Activated CD4-positive, CD25-positive, alpha-beta regulatory T cell (primary cell): Measurements from ENCODE around the gene FAM3B.

Experiments
- DNase-seq, 4 experiments: peaks; one replicate each; lab custom pipeline; 2025; lab: John Stamatoyannopoulos, UW

The FAM3B gene

DNA sequence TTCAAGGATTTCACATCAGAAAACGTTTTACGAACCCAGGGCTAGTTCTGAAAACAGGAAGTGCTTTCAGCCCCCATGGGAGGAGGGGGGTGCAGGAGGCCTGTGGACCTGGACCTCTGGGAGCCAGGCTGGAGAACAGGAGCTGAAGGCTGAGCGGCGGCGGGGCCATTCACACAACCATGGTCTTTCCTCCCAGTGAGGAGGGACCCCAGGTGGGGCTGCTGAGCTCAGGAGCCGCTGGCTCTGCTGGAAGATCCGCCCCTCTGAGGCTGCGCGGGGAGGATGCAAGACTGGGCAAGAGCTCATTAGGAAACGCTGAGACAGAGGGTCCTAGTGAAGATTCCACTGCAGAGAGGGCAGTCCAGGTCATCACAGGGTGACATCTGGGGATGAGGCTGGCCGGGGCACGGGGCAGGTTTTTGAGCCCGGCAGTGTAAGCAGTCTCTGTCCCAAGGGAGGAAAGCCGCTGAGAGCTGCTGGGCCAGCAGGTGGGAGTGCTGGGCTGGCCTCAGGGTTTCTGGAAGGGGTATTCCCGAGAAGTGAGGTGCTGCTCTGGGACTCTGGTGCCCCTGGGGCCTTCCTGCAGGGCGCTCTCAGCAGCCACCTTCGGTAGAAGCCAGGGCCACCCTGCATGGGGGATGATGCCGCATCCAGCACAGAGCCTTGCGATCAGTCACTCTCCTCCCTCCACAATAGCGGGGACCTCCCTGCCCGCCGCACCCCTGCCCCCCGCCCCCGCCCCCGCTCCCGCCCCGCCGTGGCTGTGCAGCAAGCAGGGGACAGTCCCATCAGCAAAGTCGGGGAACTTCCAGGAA is 52.7 kb downstream of the FAM3B start:
- peak in 1 of 4 experiments; percentile 26 for DNase-seq

DNA sequence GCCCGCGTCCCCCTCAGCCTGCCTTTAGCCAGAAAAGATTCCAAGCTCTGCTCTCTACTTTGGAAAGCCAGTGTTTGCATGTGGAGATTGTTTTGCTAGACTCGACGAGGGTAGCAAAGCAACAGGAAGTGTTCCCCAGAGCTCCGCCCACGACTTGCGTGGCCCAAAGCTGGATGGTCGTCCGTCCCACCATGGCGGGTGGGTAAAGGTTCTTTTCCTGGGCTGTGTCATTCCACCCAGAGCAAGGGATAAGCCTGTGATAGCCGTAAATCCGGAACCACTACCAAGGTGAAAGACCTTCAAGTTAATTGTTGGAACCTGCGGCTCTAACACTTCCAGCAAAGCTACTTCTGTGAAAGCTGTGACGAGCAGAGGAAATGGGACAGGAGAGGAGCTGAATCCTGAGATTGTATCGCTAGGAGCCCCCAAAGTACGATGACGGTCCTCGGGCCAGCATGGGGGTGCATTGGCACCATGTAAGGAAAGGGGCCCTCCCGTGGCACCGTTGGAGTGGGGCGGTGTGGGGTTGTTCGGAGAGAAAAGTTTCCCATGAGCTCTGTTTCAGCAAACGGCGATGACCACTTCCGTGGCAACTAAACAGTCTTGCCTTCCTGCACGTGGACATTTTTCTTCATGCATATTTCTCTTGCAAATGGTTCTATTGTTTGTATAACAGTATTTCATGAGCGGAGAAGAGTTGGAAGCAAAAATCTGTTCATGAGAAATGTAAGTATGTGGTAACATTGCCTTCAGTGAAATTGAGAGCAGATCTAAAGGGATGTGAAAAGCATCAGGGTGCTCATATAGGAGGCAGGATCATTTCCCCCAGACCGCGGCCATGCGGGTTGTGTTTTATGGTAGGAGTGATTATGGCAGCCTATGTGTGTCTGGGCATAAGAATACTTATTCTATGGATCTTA is 53.6 kb downstream of the FAM3B start:
- DNase-seq, result peak in 1 of 4 experiments; percentile 26

DNA sequence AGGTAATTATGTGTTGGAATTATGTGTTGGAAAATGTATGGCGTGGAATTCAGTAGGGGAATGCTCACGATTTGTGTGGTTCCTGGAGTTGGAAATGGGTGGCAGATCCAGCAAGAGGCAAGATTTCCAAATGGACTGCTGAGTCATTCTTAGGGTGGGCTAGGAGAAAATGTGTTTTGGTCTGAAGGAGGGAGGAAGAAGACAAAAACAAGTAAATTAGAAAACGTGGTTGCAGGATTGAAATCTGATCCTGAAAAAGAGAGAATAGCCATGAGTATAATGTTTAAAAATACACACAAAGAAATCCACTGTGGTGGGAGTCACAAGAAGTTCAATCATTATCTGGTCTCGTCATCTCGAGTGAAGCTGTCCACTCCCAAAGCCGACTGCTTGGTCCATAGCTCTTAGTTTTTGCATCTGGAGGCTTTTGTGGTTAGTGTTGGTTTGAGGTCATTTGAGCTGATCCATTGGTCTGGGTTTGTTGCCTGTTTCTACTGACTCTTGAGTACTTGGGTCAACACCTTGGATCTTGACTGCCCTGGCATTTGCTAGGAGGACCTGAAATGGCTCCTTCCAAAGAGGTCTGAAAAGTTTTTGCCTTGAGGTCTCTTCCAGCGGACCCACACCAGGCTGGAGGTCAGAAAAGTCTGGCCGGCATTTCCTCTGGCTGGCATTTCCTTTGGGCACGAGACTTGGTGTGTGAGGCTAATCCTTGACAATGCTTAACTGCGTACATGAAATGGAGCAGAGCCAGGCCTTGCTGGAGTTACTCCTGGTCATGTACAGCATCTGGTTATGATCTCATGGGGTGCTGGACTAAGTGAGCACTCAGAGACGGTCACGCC is 54.5 kb downstream of the FAM3B start:
- no peak for DNase-seq

DNA sequence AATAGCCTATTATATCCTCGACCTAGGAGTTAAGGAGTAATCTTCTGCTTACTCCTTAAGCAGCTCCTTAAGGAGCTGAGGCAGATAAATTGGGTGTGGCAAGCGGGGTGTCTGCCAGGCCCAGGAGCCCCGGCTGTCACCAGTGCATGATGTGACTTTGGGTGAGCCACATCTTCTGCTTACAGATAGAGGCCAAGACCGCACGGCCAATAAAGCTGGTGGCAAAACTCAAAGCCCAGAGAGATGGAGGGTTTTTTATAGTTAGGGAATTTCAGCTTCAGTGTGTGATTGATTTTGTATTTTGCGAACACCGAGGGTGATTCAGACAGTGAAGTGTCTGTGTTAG is 55.1 kb downstream of the FAM3B start:
- no peak for DNase-seq

DNA sequence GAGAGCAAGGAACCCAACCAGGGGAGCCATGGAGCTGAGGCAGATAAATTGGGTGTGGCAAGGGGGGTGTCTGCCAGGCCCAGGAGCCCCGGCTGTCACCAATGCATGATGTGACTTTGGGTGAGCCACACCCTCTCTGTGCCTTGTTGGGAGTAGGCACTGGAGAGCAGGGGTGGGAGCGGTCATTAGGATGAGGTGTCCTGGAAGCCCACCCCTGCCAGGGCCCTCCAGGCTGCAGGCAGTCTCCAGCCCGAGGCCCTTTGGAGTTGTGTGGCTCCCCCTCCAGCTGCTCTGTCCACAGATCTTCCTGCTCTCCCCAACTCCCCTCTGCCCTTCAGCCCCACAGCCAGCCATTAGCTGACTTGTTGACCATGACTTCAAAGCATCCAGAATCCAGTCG is 56.7 kb downstream of the FAM3B start:
- DNase-seq, result no peak

DNA sequence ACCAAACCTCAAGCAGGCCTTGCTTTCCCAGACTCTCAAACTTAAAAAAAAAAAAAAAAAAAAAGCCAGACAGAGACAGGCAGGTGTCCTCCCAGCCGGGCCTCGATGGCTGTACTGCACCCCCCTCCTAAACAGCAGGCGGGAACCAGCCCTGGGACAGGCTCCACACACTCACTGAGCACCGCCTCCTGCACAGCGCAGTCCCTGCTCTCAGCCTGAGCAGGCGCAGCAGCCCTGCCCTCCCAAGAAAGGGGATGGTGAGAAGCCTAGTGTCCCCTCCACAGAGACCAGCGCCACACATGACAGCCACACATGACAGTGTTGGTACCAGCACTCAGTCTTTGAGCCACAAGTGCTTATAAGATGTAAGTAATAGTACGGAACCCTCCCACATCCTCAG is 57.2 kb downstream of the FAM3B start:
- DNase-seq, result no peak

DNA sequence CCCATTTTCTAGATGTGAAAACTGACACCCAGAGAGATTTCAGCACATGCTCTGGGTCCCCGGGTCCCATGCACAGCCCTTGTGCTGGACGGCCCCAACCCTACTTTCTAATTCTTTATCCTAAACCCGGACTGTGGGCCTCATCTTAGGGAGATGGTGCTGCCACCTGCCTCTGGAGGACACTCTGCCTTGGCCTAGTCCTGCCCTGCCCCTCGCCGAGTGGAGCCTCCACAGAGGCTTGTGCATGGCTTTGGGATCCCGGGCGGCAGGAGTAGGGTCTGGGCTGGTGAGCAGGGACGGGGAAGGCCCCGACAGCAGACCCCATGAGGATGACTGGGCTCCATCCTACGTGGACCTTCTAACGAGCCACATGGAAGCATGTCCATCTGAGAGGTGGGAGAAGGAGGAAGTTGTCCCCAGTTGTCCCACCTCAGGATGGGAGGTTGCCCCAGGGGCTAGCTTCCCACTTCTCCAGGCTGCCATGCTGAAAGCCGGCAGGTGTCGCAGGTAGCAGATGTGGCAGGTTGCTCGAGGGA is 57.6 kb downstream of the FAM3B start:
- DNase-seq, result no peak

DNA sequence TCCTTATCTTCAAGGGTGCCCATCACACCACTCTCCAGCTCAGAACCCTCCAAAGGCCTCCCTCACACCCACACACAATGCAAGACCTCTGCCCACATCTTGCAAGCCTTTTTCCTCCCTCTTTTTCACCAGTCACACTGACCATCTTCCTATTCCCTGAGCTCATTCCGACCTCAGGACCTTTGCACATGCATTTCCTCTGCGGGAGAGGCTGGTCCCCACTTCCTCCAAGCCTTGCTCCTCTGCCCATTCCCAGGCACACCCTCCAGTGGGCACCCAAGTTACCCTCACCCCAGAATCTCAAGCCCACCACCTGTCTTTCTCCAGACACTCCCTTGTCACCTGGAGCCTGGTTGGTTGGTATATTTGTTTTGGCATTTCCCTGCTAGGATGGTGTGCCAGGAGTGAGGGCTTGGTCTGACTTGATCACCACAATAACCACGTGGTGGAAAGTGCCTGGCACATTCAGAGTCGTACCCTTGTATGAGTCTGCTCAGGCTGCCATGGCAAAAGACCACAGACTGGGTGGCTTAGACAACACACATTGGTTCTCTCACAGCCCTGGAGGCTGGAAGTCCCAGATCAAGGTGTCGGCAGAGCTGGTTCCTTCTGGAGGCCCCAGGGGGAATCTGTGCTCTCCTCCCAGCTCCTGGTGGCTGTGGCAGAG is 58.4 kb downstream of the FAM3B start:
- DNase-seq, result no peak

DNA sequence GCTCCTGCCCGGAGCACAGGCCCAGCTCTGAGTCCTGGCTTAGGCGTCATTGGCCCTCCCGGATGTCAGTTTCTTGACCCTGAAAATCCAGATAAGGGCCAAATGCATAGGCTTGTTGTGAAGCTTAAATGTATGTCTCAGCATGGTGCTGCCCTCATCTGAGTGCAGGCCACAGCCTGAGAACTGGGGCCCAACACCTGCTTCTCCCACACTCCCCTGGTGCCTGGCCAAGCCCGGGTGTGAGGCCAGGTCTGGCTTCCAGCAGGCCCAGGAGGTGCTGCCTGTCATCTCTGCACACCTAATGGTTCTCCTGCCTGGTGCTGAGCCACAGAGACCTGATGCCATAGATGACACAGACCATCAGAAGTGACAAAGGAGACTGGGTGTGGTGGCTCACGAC is 59.3 kb downstream of the FAM3B start:
- DNase-seq, result no peak

DNA sequence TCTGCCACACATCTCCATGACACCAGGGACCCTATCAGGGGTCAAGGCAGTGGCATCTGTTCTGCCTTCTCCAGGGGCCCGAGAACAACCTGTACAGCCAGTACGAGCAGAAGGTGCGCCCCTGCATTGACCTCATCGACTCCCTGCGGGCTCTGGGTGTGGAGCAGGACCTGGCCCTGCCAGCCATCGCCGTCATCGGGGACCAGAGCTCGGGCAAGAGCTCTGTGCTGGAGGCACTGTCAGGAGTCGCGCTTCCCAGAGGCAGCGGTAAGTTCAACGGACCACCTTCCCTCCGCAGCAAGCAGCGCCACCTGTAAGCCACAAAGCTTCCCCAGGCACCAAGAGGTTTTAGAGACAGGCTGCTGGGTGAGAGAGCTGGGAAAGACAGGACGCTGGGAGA is 61.1 kb downstream of the FAM3B start:
- DNase-seq, result no peak

DNA sequence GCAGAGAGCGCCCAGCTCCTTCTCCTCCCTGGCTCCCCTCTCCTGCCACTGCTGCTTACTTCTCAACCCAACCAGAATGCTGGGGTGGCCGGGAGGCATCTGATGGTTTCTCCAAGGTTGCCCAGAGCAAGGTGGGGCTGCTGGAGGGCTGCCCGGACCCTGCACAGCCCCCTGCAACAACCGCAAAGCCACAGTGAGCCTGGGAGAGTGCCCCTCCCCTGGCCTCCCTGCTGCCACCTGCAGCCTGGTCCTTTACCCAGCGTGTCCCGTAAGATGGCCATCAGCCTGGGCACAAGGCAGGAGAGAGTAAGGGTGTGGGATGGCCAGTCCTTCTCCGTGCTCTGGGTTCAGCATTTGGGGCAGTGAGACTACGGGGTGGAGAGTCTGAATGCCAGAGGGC is 62.2 kb downstream of the FAM3B start:
- no peak for DNase-seq

DNA sequence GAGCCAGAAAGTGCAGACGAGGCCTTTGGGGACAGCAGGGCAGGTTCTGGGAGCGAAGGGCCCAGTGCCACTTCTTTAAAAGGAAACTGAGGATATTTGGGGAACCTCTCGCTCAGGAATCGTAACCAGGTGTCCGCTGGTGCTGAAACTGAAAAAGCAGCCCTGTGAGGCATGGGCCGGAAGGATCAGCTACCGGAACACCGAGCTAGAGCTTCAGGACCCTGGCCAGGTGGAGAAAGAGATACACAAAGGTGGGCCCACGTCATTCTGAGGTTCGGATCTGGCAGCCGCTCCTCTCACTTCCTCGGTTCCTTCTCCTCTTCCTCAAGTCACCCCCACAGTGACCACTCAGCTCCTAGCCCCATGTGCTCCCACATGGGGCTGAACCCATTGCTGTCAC is 63.3 kb downstream of the FAM3B start:
- DNase-seq, result no peak

DNA sequence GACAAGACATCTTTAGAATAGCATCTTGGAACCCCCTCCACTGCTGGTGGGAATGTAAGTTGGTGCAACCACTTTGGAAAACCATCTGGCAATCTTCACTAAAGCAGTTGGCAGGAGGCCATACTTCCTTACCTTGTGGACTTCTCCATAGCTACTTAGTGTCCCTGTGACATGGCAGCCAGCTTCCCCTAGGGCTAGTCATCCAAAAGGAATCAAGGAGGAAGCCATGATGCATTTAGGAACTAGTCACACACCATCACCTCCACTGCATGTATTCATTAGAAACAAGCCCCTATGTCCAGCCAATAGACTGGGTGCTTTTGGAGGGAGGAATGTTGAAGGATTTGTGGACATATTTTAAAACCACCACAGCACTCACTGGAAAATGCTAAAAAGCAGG is 65.1 kb downstream of the FAM3B start:
- DNase-seq, result no peak

DNA sequence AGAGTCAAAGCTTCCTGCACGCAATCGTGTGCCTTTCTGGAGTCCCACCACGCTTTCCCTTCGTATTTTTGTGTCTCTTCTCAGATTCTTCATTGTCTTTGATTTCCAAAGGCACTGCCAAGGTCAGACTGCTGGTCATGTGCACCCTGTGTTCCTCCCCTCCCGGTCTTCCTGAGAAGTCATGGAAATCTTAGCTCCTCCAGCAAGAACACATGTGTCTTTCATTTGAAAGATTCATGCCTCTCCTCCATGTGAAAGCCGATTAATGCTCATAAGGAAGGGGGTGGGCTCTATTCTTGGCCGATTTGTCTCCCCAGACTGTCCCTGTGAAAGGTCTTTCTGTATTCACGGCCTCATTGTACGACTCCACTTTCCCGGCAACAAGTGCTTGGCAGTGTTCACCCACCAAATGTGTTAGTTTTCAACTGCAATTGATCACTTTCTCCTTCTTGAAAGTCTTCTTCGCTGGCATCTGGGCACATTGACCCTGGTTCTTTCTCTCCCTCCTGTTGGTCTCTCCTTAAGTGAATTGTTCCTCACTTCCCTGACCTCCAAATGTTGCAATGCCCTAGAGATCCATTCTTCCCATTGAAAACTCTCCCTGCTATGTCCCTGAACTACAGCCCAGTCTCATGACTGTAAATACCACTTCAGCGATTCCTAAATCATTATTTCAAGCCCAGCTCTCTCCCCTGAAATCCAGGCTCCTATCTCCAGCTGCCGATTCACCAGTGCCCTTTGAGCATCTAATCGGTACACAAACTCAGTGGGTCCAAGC is 70.6 kb downstream of the FAM3B start:
- no peak for DNase-seq

DNA sequence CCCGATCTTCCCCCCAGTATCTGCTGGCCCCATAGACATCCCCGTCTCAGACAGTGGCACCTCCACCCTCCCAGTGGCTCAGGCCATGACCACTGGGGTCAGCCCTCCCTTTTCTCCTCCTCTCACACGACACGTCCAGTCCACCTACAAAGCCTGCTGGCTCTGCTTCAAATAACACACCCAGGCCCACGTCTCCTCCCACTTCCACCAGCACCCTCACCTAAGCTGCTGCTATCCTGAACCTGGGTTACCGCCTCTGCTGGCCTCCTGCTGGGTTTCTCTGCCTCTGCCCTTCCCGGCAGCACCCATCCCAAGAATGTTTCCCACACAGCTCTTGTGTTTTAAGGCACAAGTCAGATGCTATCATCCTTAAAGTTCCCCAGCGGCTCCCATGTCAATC is 71.2 kb downstream of the FAM3B start:
- no peak for DNase-seq

DNA sequence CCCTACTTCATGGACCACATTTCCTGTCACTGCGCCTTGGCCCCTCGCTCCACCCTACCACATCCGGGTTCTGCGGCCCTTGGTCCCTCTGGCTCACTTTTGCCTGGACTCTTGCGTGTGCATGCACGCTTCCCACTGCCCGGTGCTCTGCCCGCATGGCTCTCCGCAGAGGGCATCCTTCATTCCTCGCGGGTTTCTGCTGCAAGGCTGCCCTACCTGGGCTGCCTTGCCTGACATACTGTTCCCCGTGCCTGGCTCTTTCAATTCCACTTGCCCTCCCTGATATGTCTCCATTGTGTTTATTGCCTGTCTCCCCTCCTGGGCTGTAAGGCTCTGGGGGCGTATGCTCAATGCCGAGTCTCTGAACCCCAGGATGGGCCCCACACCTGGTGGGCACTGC is 71.7 kb downstream of the FAM3B start:
- DNase-seq, result no peak

DNA sequence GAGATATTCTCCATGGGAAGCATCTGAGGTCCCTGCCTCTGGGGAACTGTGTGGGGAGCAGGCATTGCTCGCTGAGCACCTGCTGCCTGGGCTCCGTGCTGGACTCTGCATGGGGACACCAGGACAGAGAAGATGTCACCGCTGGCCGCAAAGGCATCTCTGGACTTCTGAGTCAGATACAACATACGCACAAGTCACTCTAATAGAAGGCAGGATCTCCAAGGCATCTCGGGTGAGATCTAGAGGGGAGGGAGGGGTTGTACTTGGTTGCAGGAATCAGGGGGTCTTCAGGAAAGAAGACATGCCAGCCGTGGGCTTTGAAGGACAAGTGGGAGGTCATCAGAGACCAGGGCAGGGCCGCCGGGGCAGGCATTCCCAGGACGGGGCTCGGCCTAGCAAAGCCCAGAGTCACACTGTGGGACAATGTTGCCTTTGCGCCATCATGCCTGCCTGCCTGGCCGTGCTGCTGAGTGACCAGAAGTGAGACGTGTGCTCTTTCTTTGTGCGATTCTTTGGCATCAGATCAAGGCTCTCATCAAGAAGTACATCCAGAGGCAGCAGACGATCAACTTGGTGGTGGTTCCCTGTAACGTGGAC is 73.5 kb downstream of the FAM3B start:
- no peak for DNase-seq

DNA sequence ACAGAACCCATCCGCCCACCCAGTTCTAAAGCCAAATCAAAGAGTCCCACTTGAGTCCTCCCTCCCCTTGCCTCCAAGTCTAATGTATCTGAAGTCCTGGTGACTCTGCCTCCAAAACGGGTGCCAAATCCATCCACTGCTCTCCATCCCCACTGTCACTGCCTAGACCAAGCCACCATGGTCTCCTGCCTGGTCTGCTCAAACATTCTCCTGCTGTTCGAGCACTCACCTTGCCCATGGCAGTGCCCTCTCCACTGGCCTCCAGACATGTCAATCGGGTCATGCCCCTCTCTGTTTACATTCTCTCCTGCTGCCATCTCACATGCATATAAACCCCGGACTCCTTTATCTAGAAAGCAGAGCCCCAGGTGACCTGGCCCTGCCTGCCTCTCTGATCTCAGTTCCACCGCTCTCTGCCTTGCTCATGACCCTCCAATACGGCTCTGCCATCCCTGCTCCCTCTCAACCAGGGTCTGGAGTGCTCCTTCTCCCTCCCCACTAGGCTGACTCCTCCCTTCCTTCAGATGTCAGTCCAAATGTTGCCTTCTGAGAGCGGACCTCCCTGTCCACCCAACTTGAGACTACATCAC is 77.4 kb downstream of the FAM3B start:
- no peak for DNase-seq

DNA sequence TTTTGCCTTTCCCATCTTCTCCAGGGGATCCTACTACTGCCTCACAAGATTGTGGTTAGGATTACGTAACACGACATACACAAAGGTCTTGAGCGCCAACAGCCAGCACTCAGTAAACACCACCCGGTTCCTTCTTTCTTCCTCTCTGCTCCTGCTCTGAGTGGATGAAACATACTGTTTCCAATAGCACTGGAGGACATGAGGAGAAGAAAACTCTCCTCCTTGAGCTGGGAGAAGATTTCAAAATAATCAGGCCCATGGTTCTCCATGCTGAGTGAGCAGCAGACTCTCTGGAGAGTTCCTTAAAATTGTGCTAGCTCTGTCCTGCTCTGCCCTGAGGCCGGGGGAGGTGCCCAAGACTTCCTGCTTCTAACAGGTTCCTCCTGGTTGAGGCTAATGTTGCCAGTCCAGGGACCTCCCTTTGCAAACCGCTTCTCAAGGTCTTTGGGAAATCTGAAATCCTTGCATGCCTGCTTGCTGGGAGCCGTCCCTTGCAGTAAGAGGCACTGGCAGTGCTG is 80.0 kb downstream of the FAM3B start:
- DNase-seq, result no peak

DNA sequence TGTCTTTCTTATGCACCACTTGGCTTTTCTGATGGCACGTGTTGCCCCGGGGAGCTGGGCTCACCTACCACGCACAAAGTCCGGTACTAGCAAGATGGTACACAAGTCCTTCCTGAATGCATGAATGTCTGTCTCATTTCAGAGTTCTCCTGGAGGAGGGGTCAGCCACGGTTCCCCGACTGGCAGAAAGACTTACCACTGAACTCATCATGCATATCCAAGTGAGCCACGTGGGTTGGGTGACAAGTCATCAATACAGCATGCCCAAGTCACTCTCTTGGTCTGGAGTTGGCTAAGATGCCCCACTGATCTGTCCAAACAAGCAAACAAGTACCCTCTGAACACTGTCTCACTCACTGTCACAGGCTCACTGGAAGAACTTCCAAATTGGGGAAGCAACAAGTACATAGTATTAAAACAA is 80.9 kb downstream of the FAM3B start:
- no peak for DNase-seq
